Hepatocyte (in vitro differentiated cells): Measurements from ENCODE around the gene WDR73. TPM values are rescaled to one million over a fixed set of nuclear protein-coding genes. Genes with fewer than 3 reads are reported as not detected.
A peak's percentile ranks its signal among the peaks of the same experiment; 100 is the strongest.

Experiments
- DNase-seq: peaks from one replicate; pipeline ENCODE4 v3.0.0-alpha.2; 2016; ENCODE audit warnings: low spot score
- H2AFZ ChIP-seq: fragments of 200-600 bp; sonication (generic); 2 replicates; pipeline ENCODE4 v1.6.0; 2016; ENCODE audit warnings: antibody characterized with exemption, mild to moderate bottlenecking
- H3K27ac ChIP-seq: fragments of 200-600 bp; sonication (generic); 2 replicates; pipeline ENCODE4 v1.5.1; 2016; ENCODE audit warnings: mild to moderate bottlenecking
- H3K27me3 ChIP-seq: fragments of 200-600 bp; sonication (generic); 2 replicates; pipeline ENCODE4 v1.6.1; 2016
- H3K36me3 ChIP-seq: fragments of 200-600 bp; sonication (generic); replicated peaks from 2 replicates; pipeline ENCODE4 v1.5.1; 2016; ENCODE audit warnings: low read depth; ENCODE audit not compliant: insufficient read depth
- H3K4me1 ChIP-seq: fragments of 200-600 bp; sonication (generic); 2 replicates; pipeline ENCODE4 v1.5.1; 2016; ENCODE audit warnings: mild to moderate bottlenecking, moderate library complexity; ENCODE audit not compliant: insufficient read depth
- H3K4me2 ChIP-seq: fragments of 200-600 bp; sonication (generic); 2 replicates; pipeline ENCODE4 v1.6.0; 2016
- H3K4me3 ChIP-seq: fragments of 200-600 bp; sonication (generic); 2 replicates; pipeline ENCODE4 v1.5.1; 2016; ENCODE audit warnings: mild to moderate bottlenecking
- H3K79me2 ChIP-seq: fragments of 200-600 bp; sonication (generic); 2 replicates; pipeline ENCODE4 v1.6.0; 2017; ENCODE audit warnings: mild to moderate bottlenecking
- H3K9me2 ChIP-seq: fragments of 200-600 bp; sonication (generic); replicated peaks from 2 replicates; pipeline ENCODE4 v1.6.0; 2017; ENCODE audit warnings: mild to moderate bottlenecking; ENCODE audit not compliant: insufficient read depth
- H3K9me3 ChIP-seq: fragments of 200-600 bp; sonication (generic); 2 replicates; pipeline ENCODE4 v1.5.1; 2016; ENCODE audit warnings: low read depth, mild to moderate bottlenecking
- H4K20me1 ChIP-seq: fragments of 200-600 bp; sonication (generic); 2 replicates; pipeline ENCODE4 v1.6.0; 2016; ENCODE audit warnings: mild to moderate bottlenecking; ENCODE audit not compliant: insufficient read depth, poor library complexity, severe bottlenecking
- CTCF ChIP-seq: fragments of 200-600 bp; sonication (generic); IDR thresholded peaks from 2 replicates; pipeline ENCODE4 v1.5.1; 2016; ENCODE audit warnings: antibody characterized with exemption, mild to moderate bottlenecking; ENCODE audit not compliant: poor library complexity
- EZH2 ChIP-seq: fragments of 200-600 bp; sonication (generic); IDR thresholded peaks from 2 replicates; pipeline ENCODE4 v1.6.1; 2016; ENCODE audit warnings: antibody characterized with exemption, mild to moderate bottlenecking, borderline replicate concordance
- EZH2phosphoT487 ChIP-seq: fragments of 200-600 bp; sonication (generic); IDR thresholded peaks from one replicate; pipeline ENCODE4 v1.6.1; 2018; ENCODE audit warnings: antibody characterized with exemption, mild to moderate bottlenecking, low read depth, moderate library complexity; ENCODE audit not compliant: unreplicated experiment, severe bottlenecking
- WGBS: methylation state at CpG from one replicate; pipeline ENCODE4 v1.1.6; 2016; ENCODE audit warnings: low lambda C conversion rate; ENCODE audit errors: missing lambda C conversion rate; 5-methylcytosine and 5-hydroxymethylcytosine counted together
- polyA plus RNA-seq: library from polyadenylated mRNA; unstranded; fragments of >200 nt; fragmentation: Nextera tagmentation; extraction: Ambion mirVana; gene quantifications from 2 replicates; pipeline ENCODE4 v1.2.1, GENCODE V29; 2016
- total RNA-seq: library from RNA; depleted of rRNA; stranded (reverse); fragments of >200 nt; gene quantifications from 2 replicates; pipeline ENCODE4 v1.2.3, GENCODE V29; 2014

Gene WDR73
- total and polyA plus RNA-seq, 2 experiments from 2014 or later: 30.3 to 31.4 TPM

- no peak overlapping the region for H2AFZ ChIP-seq
- peaks cover 16% of the 10 kb centered on the region for H3K4me1 ChIP-seq
- no peaks in the 10 kb centered on the region for H3K9me3 ChIP-seq
- WGBS: 92% methylated on average over 7 of the region's 7 CpGs
- H3K36me3 ChIP-seq: no peaks in the 10 kb centered on the region
- no peak overlapping the region for H3K4me3 ChIP-seq
- no peaks in the 10 kb centered on the region for H4K20me1 ChIP-seq
- TF ChIP-seq CTCF (no peak), EZH2 (no peak), EZH2phosphoT487 (no peak)
- H3K27ac ChIP-seq: no peak overlapping the region
- no peak for DNase-seq
- H3K27me3 ChIP-seq: no peaks in the 10 kb centered on the region
- no peaks in the 10 kb centered on the region for H3K9me2 ChIP-seq
- H3K4me2 ChIP-seq: no peak overlapping the region
- H3K79me2 ChIP-seq: peaks cover 18% of the 10 kb centered on the region
Measured at GRCh38 chr15:84656972-84657371, 2.9 kb upstream of the WDR73 start.

GRCh38 chr15:84654689-84655453 lies 788 bp upstream of the WDR73 start:
- WGBS: 11% methylated on average over 19 of the region's 19 CpGs
- H3K9me3 ChIP-seq: no peaks in the 10 kb centered on the region
- peak overlapping the region; percentile 51 for H3K4me3 ChIP-seq
- H3K27ac ChIP-seq: peak overlapping the region; percentile 89
- peak overlapping the region; percentile 80 for H3K4me2 ChIP-seq
- H4K20me1 ChIP-seq: no peaks in the 10 kb centered on the region
- no peaks in the 10 kb centered on the region for H3K36me3 ChIP-seq
- peak; percentile 83 for DNase-seq
- TF ChIP-seq EZH2phosphoT487: no peak
- TF ChIP-seq CTCF: peak; percentile 61
- H3K79me2 ChIP-seq: peaks cover 27% of the 10 kb centered on the region
- H2AFZ ChIP-seq: peak overlapping the region; percentile 78
- H3K27me3 ChIP-seq: no peaks in the 10 kb centered on the region
- peaks cover 26% of the 10 kb centered on the region for H3K4me1 ChIP-seq
- H3K9me2 ChIP-seq: no peaks in the 10 kb centered on the region

- WGBS: 33% methylated on average over 7 of the region's 7 CpGs
Measured at GRCh38 chr15:84653584-84653909, 536 bp downstream of the WDR73 start.

More at GRCh38 chr15:84653584-84653909, 536 bp downstream of the WDR73 start:
- Histone ChIP-seq H3K36me3 (no peaks in the 10 kb centered on the region), H3K79me2 (peaks cover 29% of the 10 kb centered on the region), H3K4me3 (peak overlapping the region; percentile 46), H2AFZ (peak overlapping the region; percentile 33), H3K9me2 (no peaks in the 10 kb centered on the region), H3K4me2 (peak overlapping the region; percentile 80), H3K27ac (peak overlapping the region; percentile 89), H3K27me3 (no peaks in the 10 kb centered on the region), H3K4me1 (peaks cover 26% of the 10 kb centered on the region), H4K20me1 (no peaks in the 10 kb centered on the region), H3K9me3 (no peaks in the 10 kb centered on the region)
- no peak for DNase-seq
- no peak for TF ChIP-seq EZH2
- no peak for TF ChIP-seq CTCF
- TF ChIP-seq EZH2phosphoT487: no peak
